Activated CD4-positive, alpha-beta T cell treated with anti-CD3 and anti-CD28 coated beads, Interleukin-2, amount 10 ng/mL, durations not matched to agents 7 days and 5 days (primary cell): Measurements from ENCODE around the gene GLYATL1B. TPM values are rescaled to one million over a fixed set of nuclear protein-coding genes. Genes with fewer than 3 reads are reported as not detected.
"Not testable (repeated sequence)": the region's sequence is repeated elsewhere in the genome, so short reads cannot be mapped to it uniquely, and the experiment has no call there.

Experiments
- CTCF ChIA-PET: fragments of 350-600 bp; sonication (Branson Sonifier 250); formaldehyde crosslinking; loops from one replicate; lab custom pipeline; 2021; ENCODE audit warnings: antibody characterized with exemption; lab: Charles Lee
- POLR2A ChIA-PET: fragments of 350-600 bp; sonication (Branson Sonifier 250); formaldehyde crosslinking; loops from one replicate; lab custom pipeline; 2021; ENCODE audit warnings: antibody characterized with exemption; lab: Charles Lee
- DNase-seq: peaks from one replicate; pipeline ENCODE4 v3.0.0-alpha.2; 2020
- H3K27ac Mint-ChIP-seq: one replicate; pipeline ENCODE4 v1.8.0; 2021; ENCODE audit warnings: mild to moderate bottlenecking, moderate library complexity, mixed read lengths
- H3K27me3 Mint-ChIP-seq: one replicate; pipeline ENCODE4 v1.8.0; 2021; ENCODE audit warnings: mixed read lengths
- H3K36me3 Mint-ChIP-seq: one replicate; pipeline ENCODE4 v1.8.0; 2021; ENCODE audit warnings: low read depth, mixed read lengths
- H3K4me1 Mint-ChIP-seq: one replicate; pipeline ENCODE4 v1.8.0; 2021; ENCODE audit warnings: mixed read lengths
- H3K4me3 Mint-ChIP-seq: one replicate; pipeline ENCODE4 v1.8.0; 2021; ENCODE audit warnings: mild to moderate bottlenecking, moderate library complexity, mixed read lengths
- H3K9me3 Mint-ChIP-seq: one replicate; pipeline ENCODE4 v1.8.0; 2021; ENCODE audit warnings: mixed read lengths
- total RNA-seq, 2 experiments: library from RNA; stranded (reverse); gene quantifications; one replicate each; pipeline ENCODE4 v1.2.3, GENCODE V29; 2021

GLYATL1B gene, protein sequence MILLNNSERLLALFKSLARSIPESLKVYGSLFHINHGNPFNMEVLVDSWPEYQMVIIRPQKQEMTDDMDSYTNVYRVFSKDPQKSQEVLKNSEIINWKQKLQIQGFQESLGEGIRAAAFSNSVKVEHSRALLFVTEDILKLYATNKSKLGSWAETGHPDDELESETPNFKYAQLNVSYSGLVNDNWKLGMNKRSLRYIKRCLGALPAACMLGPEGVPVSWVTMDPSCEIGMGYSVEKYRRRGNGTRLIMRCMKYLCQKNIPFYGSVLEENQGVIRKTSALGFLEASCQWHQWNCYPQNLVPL
- total RNA-seq, result not detected

DNA sequence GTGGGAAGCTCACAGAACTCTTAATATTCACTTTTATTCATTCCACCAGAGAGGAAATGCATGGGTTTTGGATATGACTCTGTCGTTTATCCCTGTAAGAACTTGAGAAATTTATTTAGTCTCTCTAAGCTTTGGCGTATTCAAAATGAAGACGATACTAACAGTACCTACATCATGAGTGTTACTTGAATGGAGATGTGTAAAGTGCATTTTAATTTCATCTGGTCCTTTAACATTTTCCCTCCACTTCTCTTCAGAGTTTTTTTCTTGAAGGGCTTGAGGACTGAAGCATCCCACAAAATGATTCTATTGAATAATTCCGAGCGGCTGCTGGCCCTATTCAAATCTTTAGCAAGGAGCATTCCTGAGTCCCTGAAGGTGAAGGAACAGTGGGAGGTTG lies at the start of gene GLYATL1B:
Gene GLYATL1B, plus strand, starts transcription at position 301 of the 400 bp plus-strand sequence. Its CDS starts 0 bp downstream, at position 301.
- H3K9me3 Mint-ChIP-seq, H3K27ac Mint-ChIP-seq, H3K4me1 Mint-ChIP-seq, H3K4me3 Mint-ChIP-seq, POLR2A ChIA-PET, DNase-seq, CTCF ChIA-PET, H3K36me3 Mint-ChIP-seq: not testable (repeated sequence)
- H3K27me3 Mint-ChIP-seq, result peaks cover 36% of the 10 kb centered on the region

DNA sequence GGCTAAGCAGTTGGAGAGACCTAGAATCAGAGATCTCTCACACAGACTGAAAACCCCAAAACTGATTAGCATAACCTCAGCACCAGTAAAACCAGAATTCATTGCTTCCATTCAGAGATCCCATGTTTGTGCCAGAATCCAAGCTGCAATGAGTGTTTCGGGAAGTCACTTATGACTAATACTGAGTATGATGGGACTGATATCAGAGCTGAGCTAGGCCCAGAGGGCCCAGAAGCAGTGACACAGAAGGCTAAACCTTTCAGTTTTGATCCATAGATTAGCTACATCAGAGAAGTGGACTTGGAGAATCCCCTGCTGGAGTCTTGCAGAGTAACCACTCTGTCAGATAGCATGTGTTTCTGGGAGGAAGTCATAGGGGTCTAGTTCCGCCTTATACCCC lies 49.6 kb upstream of the GLYATL1B start:
- H3K4me1 Mint-ChIP-seq, H3K36me3 Mint-ChIP-seq, H3K4me3 Mint-ChIP-seq, DNase-seq, POLR2A ChIA-PET, CTCF ChIA-PET, H3K9me3 Mint-ChIP-seq, H3K27ac Mint-ChIP-seq: not testable (repeated sequence)
- peaks cover 28% of the 10 kb centered on the region for H3K27me3 Mint-ChIP-seq

DNA sequence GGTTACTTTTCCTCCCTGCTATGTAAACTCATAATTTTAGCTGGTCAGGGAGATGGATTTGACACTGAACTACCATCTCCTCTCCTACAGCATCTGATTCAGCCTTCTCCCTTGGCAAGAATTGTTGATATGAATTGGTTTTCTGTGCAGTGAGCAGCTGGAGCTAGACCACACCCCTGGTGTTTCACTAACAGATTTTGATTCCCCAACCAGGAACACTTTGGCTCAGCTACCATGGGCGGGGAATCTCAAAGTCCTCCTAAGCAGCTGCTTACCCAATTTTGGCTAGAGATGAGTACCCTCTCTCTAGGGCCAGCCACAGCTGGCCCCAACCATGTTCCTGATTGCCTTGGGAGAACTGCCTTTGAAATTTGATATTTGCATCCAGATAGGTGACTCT lies 48.7 kb upstream of the GLYATL1B start:
- H3K27ac Mint-ChIP-seq, H3K36me3 Mint-ChIP-seq, H3K4me3 Mint-ChIP-seq, CTCF ChIA-PET, POLR2A ChIA-PET, H3K9me3 Mint-ChIP-seq, DNase-seq, H3K4me1 Mint-ChIP-seq: not testable (repeated sequence)
- H3K27me3 Mint-ChIP-seq, result peaks cover 21% of the 10 kb centered on the region

DNA sequence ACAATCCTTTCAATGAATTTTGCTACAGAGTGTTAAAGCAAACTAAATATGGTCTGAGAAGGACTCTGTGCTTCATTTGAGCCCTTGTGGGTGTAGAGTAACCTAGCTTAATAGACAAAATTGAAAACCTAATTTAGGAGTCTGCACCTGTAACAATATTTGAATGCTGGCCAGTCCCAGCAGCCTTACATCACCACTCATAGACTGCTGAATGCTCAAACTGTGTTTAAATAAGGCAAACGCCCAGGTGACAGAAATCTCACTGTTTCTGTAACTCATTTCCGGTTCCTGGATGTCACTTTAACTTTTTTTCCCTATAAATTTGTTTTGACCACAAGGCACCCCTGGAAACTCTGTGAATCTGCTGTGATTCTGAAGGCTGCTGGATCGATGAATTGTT lies 45.5 kb upstream of the GLYATL1B start:
- no peak overlapping the region for H3K27ac Mint-ChIP-seq
- ChIA-PET POLR2A (no interaction called here), CTCF (no interaction called here)

DNA sequence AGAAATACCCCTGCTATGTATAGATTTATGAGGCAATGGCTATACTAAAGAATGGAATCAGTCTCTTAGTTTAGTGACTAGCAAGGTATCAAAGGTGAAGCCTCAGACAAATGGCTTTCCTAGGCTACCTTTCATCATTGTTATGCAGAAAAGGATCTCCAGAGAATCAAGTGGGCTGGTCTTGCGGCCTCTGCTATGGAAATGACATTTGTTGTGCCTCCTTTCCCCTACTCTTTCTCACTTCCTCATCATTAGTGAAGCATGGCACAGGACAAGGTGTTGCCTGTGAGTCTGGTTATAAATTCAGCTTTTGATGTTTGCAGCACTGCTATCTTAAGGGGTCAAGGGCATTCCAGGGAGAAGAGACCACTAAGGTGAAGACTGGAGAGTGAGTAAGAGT lies 34.7 kb upstream of the GLYATL1B start:
- DNase-seq, H3K4me1 Mint-ChIP-seq, H3K4me3 Mint-ChIP-seq, H3K36me3 Mint-ChIP-seq, CTCF ChIA-PET, H3K9me3 Mint-ChIP-seq, POLR2A ChIA-PET, H3K27ac Mint-ChIP-seq: not testable (repeated sequence)
- H3K27me3 Mint-ChIP-seq, result peaks cover 11% of the 10 kb centered on the region

More for the DNA sequence above, 45.5 kb upstream of the GLYATL1B start:
- Mint-ChIP-seq H3K4me3 (no peak overlapping the region), H3K36me3 (no peaks in the 10 kb centered on the region), H3K4me1 (no peaks in the 10 kb centered on the region), H3K27me3 (peaks cover 6% of the 10 kb centered on the region), H3K9me3 (no peaks in the 10 kb centered on the region)
- no peak for DNase-seq

DNA sequence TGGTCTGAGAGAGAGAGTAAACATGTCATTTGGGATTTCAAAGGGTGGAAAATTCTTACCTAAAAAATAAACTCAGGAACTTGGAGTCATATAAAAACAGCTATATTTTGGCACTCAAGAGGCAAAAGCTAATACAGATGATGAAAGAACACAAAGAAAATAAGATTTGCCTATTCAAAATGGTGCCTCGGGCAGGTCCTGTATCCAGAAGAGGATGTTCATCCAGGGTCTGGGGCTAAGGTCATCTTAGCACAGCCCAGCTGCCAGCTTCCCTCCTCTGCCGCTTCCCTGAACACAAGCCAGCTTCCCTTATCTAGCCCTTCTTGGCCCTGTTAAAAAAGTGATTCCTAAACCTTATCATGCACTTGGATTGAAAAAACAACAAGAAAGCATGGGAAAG lies 33.8 kb upstream of the GLYATL1B start:
- H3K36me3 Mint-ChIP-seq, H3K27ac Mint-ChIP-seq, POLR2A ChIA-PET, H3K4me1 Mint-ChIP-seq, DNase-seq, H3K4me3 Mint-ChIP-seq, H3K9me3 Mint-ChIP-seq: not testable (repeated sequence)
- H3K27me3 Mint-ChIP-seq, result peaks cover 16% of the 10 kb centered on the region
- CTCF ChIA-PET, result interaction anchor here (0.6 to 1.9 kb wide), 4 partner anchors 82 to 120 kb away, joined by 3 to 7 read pairs (median 3); partner anchors contain the start of gene DTX4

DNA sequence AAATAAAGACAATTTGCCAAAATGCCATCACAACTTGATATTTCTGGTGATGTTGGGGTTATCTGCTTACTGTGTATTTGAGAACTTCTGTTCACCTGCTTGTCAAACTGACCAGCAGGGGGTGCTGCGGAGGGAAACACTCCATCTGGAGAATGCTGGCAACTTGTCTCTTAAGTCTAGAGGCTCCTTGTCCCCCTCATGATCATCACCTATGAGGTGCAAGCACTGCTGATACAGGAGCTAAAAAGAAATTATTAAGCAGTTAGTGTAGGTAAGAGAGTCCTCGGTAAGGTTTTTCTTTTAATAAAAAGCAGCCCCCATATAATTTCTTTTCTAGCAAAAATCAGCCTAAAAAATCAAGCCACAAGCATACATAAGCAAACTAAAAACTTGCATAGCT lies 32.7 kb upstream of the GLYATL1B start:
- H3K4me3 Mint-ChIP-seq, result no peak overlapping the region
- POLR2A ChIA-PET, result no interaction called here
- peaks cover 5% of the 10 kb centered on the region for H3K4me1 Mint-ChIP-seq
- peaks cover 12% of the 10 kb centered on the region for H3K27me3 Mint-ChIP-seq
- H3K9me3 Mint-ChIP-seq, result no peaks in the 10 kb centered on the region
- DNase-seq, result peak; percentile 86
- H3K27ac Mint-ChIP-seq, result no peak overlapping the region
- CTCF ChIA-PET, result interaction anchor here (0.7 to 1.9 kb wide), 3 partner anchors 83 to 142 kb away, joined by 3 to 7 read pairs (median 4); no protein-coding TSS in a partner anchor
- no peaks in the 10 kb centered on the region for H3K36me3 Mint-ChIP-seq

DNA sequence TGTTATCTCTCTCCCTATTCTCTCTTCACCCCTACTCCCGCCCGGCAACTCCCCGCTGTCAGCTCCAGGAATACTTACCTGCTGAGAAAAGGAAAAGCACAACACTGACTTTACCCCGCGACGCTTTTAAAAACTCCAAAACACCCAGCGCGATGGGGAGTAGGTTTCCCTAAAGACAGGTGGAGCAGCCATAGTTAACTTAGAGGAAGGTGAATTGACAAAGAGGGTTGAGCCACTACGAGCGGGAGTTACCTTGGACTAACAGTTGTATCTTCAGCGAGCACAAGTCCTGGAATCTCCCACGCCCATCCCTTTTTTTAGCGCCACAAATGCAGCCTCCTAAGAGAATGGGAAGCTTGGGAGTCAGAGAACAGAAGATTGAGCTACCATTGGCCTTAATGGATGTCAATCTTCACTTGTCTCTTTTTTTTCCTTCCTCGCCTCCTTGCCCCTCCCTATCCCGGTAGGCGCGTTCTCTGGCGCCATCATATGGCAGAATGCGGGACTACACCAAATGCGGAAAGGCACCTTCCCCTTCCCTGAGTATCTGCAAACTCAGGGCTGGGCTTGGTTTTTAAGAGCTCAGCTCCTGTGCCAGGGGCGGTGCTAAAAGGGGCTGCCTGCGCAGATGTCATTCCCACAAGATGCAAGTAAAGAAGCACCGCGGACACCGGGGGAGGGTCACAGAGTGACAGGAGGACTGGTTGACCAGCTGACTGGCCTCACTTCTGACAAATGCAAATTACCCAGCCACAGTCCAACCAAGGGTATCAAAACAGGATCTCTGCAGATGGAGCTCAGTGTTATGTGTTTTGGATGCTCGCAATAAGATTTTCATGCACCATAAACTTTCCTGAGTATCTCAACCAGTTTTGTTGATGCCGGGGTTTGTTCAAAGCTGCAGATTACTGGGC lies 27.7 kb upstream of the GLYATL1B start:
- Mint-ChIP-seq H3K27me3 (peaks cover 28% of the 10 kb centered on the region), H3K4me3 (peak overlapping the region; percentile 66)
- CTCF ChIA-PET, result interaction anchor here (0.7 to 2.0 kb wide), 13 partner anchors 9 to 514 kb away, joined by 3 to 8 read pairs (median 4); partner anchors contain the start of gene FAM111A
- H3K36me3 Mint-ChIP-seq, H3K4me1 Mint-ChIP-seq, H3K27ac Mint-ChIP-seq, POLR2A ChIA-PET, H3K9me3 Mint-ChIP-seq: not testable (repeated sequence)
- DNase-seq, result peak; percentile 83

DNA sequence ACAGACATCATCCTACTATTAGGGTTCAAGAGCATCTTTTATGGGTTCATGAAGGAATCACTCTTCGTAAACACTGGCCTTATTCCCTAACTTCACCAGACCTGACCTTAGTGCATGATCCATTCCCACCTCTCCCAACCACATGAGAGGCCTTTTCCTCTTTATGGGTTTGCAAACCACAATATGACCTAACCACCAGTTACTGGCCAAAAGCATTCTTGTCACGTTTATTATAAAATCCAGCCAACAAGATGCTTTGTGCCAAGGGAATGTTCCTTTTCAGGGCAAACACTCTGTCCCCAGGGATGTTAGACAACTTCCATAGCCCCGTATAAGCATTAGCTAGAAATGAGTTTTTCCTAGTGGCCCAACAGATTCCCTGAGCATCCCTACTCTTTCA lies 26.0 kb upstream of the GLYATL1B start:
- POLR2A ChIA-PET, H3K9me3 Mint-ChIP-seq, H3K27ac Mint-ChIP-seq, H3K36me3 Mint-ChIP-seq, H3K4me1 Mint-ChIP-seq, H3K4me3 Mint-ChIP-seq, DNase-seq: not testable (repeated sequence)
- H3K27me3 Mint-ChIP-seq, result peaks cover 41% of the 10 kb centered on the region
- CTCF ChIA-PET, result interaction anchor here (1.8 kb wide), 1 partner anchor 111 kb away, joined by 4 read pairs; no protein-coding TSS in a partner anchor

DNA sequence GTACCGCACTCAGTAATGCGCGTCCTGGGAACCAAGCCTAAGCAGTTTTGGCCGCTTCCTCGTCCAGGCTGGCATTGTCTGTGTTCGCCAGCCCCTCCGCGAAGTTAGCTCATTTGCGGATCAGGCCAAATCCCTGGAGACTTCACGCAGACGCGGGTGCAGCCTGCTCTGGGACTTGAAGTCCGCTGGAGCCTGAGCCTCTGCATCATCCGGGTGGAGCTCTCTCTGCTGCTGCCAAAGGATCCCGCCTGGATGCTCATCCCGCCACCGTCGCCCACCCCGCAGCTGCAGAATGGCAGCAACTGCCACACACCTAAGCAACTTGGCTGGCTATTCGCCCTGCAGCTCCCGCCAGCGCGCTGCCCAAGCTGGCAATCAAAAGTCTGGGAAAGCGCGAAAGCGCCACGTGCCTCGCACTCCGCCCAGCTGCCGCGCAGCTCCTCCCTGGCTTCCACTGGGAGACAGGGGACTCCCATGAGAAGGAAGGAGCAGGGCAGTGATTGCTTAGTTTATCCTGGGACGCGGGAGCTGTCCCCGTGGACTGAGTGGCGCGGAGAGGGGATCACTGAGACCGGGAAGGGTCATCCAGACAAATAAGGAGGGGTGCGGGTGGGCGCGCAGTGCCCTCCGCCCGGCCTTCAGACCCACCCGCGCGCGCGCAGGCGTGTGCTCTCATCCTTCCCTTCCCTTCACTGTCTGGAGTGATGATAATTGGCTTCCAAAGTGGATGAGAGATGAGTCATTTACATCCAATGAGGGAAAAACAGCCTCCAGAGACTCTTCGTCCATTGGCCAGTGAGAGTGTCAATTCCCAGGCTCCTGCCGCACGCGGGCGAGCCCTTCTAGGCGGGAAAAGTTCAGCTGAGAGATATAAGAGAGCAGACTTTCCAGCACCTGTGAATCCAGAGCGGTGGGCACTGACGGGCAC lies 23.2 kb upstream of the GLYATL1B start:
- Mint-ChIP-seq H3K9me3 (no peaks in the 10 kb centered on the region), H3K4me1 (peaks cover 9% of the 10 kb centered on the region), H3K27ac (no peak overlapping the region), H3K27me3 (peaks cover 49% of the 10 kb centered on the region), H3K36me3 (no peaks in the 10 kb centered on the region), H3K4me3 (no peak overlapping the region)
- DNase-seq, result no peak
- ChIA-PET CTCF (interaction anchor here (1.2 kb wide), 1 partner anchor 73 kb away, joined by 6 read pairs; no protein-coding TSS in a partner anchor), POLR2A (no interaction called here)

DNA sequence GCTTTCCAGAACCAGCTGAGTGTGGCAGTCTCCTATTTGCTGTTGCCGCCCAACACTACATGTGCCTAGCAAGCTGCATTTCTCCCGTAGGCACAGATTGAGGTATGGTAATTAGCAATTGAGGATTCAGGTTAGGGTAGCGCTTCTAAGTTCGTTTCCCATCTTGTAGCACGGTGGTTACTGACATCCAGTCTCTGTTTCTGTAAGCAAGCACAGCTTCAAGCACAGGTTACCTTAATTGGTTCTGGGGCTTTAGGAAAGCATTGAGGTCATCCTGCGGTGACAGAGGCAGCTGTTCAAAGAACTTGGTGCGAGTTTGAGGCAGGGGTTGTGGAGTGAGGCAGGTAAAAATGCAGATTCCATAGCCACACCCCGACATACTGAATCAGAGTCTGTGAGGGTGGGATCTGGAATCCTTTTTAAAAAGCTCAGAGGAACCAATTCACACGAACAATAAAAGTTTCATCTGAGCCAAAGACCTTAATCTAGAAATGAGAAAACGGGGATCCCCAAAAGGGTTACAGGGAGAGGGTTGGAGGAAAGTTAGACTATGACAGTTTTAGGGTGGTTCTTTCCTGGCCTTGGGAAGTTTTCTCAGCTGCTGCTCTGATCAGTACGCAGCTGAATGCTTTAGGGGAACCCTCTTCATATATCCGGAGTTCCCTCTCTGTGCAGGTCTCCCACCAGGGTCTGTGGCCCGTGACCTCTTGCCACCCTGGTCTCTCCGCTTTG lies 21.9 kb upstream of the GLYATL1B start:
- peaks cover 55% of the 10 kb centered on the region for H3K27me3 Mint-ChIP-seq
- H3K36me3 Mint-ChIP-seq, DNase-seq, H3K4me1 Mint-ChIP-seq, H3K4me3 Mint-ChIP-seq, H3K9me3 Mint-ChIP-seq, POLR2A ChIA-PET, H3K27ac Mint-ChIP-seq: not testable (repeated sequence)
- CTCF ChIA-PET, result interaction anchor here (1.2 kb wide), 1 partner anchor 72 kb away, joined by 6 read pairs; no protein-coding TSS in a partner anchor

DNA sequence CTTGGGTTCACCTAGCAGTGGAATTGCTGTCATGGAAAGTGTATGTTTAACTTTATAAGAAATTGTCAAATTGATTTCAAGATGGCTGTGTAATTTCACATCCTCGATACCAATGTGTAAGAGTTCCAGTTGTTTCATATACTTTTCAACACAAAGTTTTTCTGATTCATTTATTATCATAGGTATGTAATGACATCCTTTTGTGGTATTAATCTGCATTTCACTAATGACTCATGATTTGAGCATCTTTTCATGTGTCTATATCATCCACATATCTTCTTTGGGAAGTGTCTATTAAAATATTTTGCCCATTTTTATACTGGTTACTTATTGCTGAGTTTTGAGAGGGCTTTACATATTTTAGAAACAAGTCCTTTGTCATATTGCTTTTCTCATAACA lies 17.0 kb upstream of the GLYATL1B start:
- Mint-ChIP-seq H3K27me3 (peaks cover 60% of the 10 kb centered on the region), H3K36me3 (no peaks in the 10 kb centered on the region), H3K4me1 (no peaks in the 10 kb centered on the region), H3K27ac (no peak overlapping the region), H3K9me3 (no peaks in the 10 kb centered on the region), H3K4me3 (no peak overlapping the region)
- ChIA-PET CTCF (no interaction called here), POLR2A (no interaction called here)
- DNase-seq, result no peak
